ENCODE results near the gene GNG7. TPM values are rescaled to one million over a fixed set of nuclear protein-coding genes. Genes with fewer than 3 reads are reported as not detected.
"Not testable (repeated sequence)": the region's sequence is repeated elsewhere in the genome, so short reads cannot be mapped to it uniquely, and the experiment has no call there.

GNG7 gene
- total and polyA plus RNA-seq, 8 donors: 4.0 to 8.8 (median 6.0) TPM

DNA sequence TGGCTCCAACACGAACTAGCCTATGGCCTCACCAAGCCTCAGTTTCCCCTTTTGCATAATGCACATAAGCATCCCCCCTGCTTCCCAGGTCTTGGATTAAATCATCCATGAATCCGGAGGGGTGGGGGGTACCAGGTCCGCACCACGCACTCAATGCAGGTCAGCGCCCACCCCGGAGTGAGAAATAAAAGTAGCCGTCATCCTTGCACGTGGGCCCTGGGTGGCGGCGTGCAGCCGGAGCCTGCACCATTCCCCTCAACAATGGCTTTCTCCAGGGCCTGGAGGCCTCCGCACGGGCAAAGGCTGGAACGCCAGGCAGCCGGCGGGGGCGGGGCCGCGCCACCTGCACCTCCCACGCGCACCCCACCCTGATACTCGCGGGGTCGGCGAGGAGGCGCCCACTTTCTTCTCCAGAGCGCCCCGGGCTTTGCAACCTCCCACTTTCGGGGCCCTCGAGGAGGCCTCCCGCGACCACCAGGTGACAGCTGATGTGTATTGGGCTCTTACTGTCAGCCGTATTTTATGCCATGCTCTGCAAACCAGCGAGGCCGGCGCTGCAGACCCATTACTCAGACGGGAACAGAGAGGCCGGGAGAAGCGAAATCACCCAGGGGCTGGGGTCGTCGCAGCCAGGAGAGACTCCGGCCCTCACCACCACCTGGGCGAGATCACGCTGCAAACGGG lies 227.3 kb downstream of the GNG7 start:
- TF ChIP-seq, protein P1, sequence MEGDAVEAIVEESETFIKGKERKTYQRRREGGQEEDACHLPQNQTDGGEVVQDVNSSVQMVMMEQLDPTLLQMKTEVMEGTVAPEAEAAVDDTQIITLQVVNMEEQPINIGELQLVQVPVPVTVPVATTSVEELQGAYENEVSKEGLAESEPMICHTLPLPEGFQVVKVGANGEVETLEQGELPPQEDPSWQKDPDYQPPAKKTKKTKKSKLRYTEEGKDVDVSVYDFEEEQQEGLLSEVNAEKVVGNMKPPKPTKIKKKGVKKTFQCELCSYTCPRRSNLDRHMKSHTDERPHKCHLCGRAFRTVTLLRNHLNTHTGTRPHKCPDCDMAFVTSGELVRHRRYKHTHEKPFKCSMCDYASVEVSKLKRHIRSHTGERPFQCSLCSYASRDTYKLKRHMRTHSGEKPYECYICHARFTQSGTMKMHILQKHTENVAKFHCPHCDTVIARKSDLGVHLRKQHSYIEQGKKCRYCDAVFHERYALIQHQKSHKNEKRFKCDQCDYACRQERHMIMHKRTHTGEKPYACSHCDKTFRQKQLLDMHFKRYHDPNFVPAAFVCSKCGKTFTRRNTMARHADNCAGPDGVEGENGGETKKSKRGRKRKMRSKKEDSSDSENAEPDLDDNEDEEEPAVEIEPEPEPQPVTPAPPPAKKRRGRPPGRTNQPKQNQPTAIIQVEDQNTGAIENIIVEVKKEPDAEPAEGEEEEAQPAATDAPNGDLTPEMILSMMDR (IDR thresholded peaks at IDR 0.05): no peak
- peak; percentile 38 to 49 (median 44) for ATAC-seq
- Histone ChIP-seq H3K36me3 (no peaks in the 10 kb centered on the region), H3K4me3 (peak overlapping the region; percentile 26 to 96 (median 90)), H3K27me3 (no peaks in the 10 kb centered on the region), H3K4me1 (peaks cover 0 to 3% (median 0%) of the 10 kb centered on the region in 3 donors), H3K27ac (peak overlapping the region; percentile 74 to 89 (median 82)), H3K9me3 (no peaks in the 10 kb centered on the region)
- intact Hi-C loops (cut with DNase I): loop anchor here in 1 of 3 donors (5.0 to 10.0 kb wide), 2 partner anchors 67 to 110 kb away; no protein-coding TSS in a partner anchor
- DNase-seq: peak; percentile 59 to 87 (median 72)
- FAIRE-seq: no peak
- 0 to 1% methylated on average over 37 to 45 of the region's 45 CpGs for WGBS, 2 donors

DNA sequence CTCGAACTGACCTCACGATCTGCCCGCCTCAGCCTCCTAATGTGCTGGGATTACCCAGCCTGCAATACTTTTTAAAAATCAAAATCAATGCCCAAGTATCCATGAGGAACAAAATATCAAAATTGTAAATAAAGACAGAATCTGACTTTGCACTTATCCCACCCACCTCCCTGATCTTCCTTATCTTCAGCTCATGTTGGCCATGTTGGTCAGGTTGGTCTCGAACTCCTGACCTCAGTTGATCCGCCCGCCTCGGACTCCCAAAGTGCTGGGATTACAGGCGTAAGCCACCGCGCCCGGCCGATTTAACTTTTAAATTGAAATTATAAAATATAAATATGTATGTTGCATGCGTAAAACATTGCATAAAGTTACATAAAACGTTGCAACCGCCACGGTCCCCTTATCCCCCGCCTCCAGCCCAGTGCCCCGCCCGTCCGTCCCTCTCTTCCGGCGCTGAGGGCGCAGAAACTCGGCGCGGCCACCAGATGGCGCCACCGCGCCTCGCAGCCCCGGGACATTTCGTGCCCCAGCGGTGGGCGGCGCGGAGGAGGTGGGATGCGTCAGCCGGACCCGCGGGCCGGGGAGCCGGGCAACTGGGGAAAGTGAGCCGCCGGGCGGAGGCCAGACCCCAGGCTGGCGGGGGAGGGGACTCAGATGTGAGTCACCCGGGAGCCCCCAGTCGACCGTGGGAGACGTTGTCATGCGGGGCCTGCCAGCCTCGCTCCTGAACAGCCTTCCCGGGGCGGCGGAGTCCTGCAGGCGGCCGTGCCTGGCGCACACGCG lies 228.1 kb downstream of the GNG7 start:
- FAIRE-seq (no peak), DNase-seq (peak; percentile 80 to 94 (median 89)), ATAC-seq (peak; percentile 60 to 69 (median 61))
- TF ChIP-seq, protein P1 (IDR thresholded peaks at IDR 0.05): peak; percentile 96 to 98 (median 97)
- peaks cover 0 to 3% (median 0%) of the 10 kb centered on the region in 3 donors for H3K4me1 ChIP-seq
- H3K9me3 ChIP-seq: no peaks in the 10 kb centered on the region
- H3K27ac ChIP-seq: peak overlapping the region; percentile 74 to 89 (median 82)
- intact Hi-C loops (cut with DNase I): loop anchor here in 1 of 3 donors (5.0 to 10.0 kb wide), 3 partner anchors 68 to 138 kb away; no protein-coding TSS in a partner anchor
- WGBS, 2 donors: 5 to 8% methylated on average over 42 to 60 of the region's 60 CpGs
- no peaks in the 10 kb centered on the region for H3K36me3 ChIP-seq
- peak overlapping the region in 3 of 4 donors; percentile 26 to 96 (median 91) for H3K4me3 ChIP-seq
- no peaks in the 10 kb centered on the region for H3K27me3 ChIP-seq

DNA sequence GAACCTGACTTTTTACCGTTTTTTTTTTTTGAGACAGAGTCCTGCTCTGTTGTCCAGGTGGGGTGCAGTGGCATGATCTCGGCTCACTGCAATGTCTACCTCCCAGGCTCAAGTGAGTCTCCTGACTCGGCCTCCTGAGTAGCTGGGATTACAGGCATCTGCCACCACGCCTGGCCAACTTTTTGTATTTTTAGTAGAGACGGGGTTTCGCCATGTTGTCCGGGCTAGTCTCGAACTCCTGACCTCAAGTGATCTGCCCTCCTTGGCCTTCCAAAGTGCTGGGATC lies 232.6 kb downstream of the GNG7 start:
- H3K4me1 ChIP-seq, H3K4me3 ChIP-seq, H3K9me3 ChIP-seq, FAIRE-seq, H3K27me3 ChIP-seq, ATAC-seq, DNase-seq, H3K36me3 ChIP-seq, H3K27ac ChIP-seq: not testable (repeated sequence)
- 83 to 84% methylated on average over 8 of the region's 8 CpGs for WGBS, 2 donors
- intact Hi-C loops (cut with DNase I): loop anchor here in 2 of 3 donors (5.0 to 10.0 kb wide), 3 partner anchors 115 to 145 kb away; no protein-coding TSS in a partner anchor

DNA sequence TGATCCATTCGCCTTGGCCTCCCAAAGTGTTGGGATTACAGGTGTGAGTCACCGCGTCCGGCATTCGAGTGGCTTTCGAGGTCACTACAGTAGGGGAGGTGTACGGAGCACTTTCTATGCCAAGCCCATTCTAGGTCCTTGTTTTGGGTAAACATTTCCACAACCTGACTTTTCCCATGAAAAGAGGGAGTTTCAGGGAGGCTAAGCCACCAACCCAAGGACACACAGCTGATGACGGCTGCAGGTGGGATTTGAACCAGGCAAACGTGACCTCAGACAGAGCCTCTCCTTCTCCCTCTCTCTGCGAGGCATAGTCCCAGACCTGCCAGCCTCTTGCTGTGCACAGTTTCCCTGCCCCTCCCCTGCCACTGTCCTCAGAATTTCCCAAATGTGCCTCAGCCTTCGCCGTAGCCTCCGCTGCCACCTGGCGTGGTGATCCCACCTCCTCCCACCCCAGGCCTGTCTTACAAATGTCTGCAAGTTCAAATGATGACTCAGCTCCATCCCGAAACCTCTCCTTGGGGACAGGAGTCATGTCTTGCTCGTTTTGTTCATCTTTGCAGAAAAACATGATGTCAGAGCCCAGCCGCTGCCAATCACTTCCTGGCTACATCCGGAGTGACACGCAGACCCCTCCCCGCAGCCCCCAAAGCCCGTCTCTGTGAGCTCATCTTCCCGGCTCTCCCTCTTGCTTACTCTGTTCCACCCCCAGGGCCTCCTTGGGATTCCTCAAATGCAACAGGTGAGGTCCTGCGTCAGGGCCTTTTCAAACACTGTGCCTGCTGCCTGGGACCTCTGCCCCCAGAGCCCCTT lies 233.2 kb downstream of the GNG7 start:
- 49% methylated on average over 23 of the region's 23 CpGs for WGBS, 2 donors
- no peaks in the 10 kb centered on the region for H3K27me3 ChIP-seq
- DNase-seq: no peak
- H3K36me3 ChIP-seq: no peaks in the 10 kb centered on the region
- no peak for FAIRE-seq
- no peaks in the 10 kb centered on the region for H3K9me3 ChIP-seq
- intact Hi-C loops (cut with DNase I): loop anchor here in 1 of 3 donors (10.0 kb wide), 1 partner anchor 145 kb away; no protein-coding TSS in a partner anchor
- H3K4me3 ChIP-seq: no peak overlapping the region
- H3K27ac ChIP-seq: no peak overlapping the region
- ATAC-seq: peak in 3 of 4 donors; percentile 16 to 53 (median 31)
- TF ChIP-seq, protein P1 (IDR thresholded peaks at IDR 0.05): no peak
- peaks cover 0 to 2% (median 0%) of the 10 kb centered on the region in 3 donors for H3K4me1 ChIP-seq

- ATAC-seq: no peak
- H3K27ac ChIP-seq: no peak overlapping the region
- no peaks in the 10 kb centered on the region for H3K4me1 ChIP-seq
- H3K4me3 ChIP-seq: no peak overlapping the region
- FAIRE-seq: no peak
- H3K27me3 ChIP-seq: no peaks in the 10 kb centered on the region
- WGBS, 2 donors: 77 to 84% methylated on average over 12 of the region's 12 CpGs
- H3K36me3 ChIP-seq: no peaks in the 10 kb centered on the region
- intact Hi-C loops (cut with DNase I): loop anchor here in 1 of 3 donors (10.0 kb wide), 1 partner anchor 146 kb away; no protein-coding TSS in a partner anchor
- no peak for DNase-seq
- TF ChIP-seq, protein P1 (IDR thresholded peaks at IDR 0.05): no peak
- H3K9me3 ChIP-seq: no peaks in the 10 kb centered on the region
These were observed 233.9 kb downstream of the GNG7 start for GRCh38 chr19:2468596-2468995.

All from pancreas (tissue), 10 donors.